SK-N-MC (cell line): ENCODE measurements around the gene TMEM59.
A peak's percentile ranks its signal among the peaks of the same experiment; 100 is the strongest.

Experiments used
- EZH2 ChIP-seq: fragments of 200-600 bp; sonication (generic); IDR thresholded peaks from one replicate; pipeline ENCODE4 v1.6.1; 2017; ENCODE audit warnings: antibody characterized with exemption
- POLR2AphosphoS5 ChIP-seq: IDR thresholded peaks from 2 replicates; pipeline ENCODE4 v1.6.1; 2012; ENCODE audit warnings: mild to moderate bottlenecking, low read depth, low read length, borderline replicate concordance

- peak; percentile 56 for TF ChIP-seq POLR2AphosphoS5
- TF ChIP-seq EZH2: no peak
Measured at GRCh38 chr1:54052934-54053744, at the start of gene TMEM59, which contains the start of gene TCEANC2.
